AG09309 (cell line): Measurements from ENCODE around the gene JAK2.

Experiments
- DNase-seq: peaks from one replicate; pipeline ENCODE4 v3.0.0-alpha.2; 2010; ENCODE audit warnings: low read depth
- H3K4me3 ChIP-seq: 2 replicates; pipeline ENCODE4 v1.5.1; 2011; ENCODE audit warnings: mild to moderate bottlenecking, low read depth, low read length, moderate library complexity; ENCODE audit not compliant: control insufficient read depth
- TF ChIP-seq, protein P1 (sequence below): IDR thresholded peaks from 2 replicates; pipeline ENCODE4 v1.5.1; 2011; ENCODE audit warnings: mild to moderate bottlenecking, low read depth, low read length, inconsistent platforms; ENCODE audit not compliant: insufficient read depth, control insufficient read depth; ENCODE audit errors: missing control alignments

The JAK2 gene

DNA sequence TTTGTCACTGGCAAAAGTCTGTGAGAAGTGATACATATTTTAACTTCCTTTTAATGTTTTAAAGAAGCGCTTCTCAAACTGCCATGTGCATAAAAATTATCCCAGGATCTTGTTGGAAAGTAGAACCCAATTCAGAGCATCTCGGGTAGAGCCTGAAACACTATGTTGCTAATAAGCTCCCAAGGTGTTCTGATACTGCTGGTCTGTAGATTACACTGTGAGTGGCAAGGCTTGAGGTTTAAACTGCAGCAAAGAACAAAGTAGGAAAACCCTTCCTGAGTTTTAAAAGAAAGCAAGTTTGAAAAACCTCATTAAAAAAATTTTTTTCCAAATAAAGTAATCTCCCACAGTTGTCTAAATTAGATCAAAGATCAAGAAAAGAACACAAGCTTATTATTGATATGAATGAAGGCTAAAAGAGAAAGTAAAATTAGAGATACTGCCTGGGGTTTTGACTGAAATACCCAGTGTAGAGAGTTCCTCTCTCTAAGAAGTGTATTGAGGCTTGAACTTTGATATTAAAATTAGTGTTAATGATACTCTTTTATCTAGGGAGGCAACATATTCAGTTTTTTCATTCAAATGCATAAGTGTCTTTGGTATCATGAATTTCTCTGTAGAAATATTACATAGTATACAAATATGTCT lies 19.8 kb upstream of the JAK2 start:
- TF ChIP-seq, protein P1, sequence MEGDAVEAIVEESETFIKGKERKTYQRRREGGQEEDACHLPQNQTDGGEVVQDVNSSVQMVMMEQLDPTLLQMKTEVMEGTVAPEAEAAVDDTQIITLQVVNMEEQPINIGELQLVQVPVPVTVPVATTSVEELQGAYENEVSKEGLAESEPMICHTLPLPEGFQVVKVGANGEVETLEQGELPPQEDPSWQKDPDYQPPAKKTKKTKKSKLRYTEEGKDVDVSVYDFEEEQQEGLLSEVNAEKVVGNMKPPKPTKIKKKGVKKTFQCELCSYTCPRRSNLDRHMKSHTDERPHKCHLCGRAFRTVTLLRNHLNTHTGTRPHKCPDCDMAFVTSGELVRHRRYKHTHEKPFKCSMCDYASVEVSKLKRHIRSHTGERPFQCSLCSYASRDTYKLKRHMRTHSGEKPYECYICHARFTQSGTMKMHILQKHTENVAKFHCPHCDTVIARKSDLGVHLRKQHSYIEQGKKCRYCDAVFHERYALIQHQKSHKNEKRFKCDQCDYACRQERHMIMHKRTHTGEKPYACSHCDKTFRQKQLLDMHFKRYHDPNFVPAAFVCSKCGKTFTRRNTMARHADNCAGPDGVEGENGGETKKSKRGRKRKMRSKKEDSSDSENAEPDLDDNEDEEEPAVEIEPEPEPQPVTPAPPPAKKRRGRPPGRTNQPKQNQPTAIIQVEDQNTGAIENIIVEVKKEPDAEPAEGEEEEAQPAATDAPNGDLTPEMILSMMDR, result no peak
- no peak overlapping the region for H3K4me3 ChIP-seq
- no peak for DNase-seq

GRCh38 chr9:4967523-4967922 lies 17.5 kb upstream of the JAK2 start:
- no peak for DNase-seq
- TF ChIP-seq, protein P1, result no peak
- no peak overlapping the region for H3K4me3 ChIP-seq

DNA sequence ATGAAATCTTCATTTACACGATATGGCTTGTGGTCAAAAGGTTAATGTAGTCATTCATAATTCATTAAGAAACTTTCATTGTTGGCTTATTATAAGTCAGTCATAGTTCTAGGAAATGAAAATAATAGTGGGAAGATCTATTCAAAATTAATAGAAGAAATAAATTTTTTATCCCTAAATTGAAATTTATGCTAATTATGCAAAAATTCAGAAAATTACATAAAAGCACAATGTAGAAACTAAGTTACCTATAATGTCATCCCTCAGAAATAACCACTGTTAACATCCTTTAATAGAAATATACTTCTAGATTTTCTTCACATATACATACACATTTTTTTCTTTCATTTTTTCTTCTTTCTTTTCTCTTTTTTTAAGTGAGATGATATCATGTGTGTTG lies 15.9 kb upstream of the JAK2 start:
- DNase-seq, result no peak
- TF ChIP-seq, protein P1, result no peak
- no peak overlapping the region for H3K4me3 ChIP-seq

DNA sequence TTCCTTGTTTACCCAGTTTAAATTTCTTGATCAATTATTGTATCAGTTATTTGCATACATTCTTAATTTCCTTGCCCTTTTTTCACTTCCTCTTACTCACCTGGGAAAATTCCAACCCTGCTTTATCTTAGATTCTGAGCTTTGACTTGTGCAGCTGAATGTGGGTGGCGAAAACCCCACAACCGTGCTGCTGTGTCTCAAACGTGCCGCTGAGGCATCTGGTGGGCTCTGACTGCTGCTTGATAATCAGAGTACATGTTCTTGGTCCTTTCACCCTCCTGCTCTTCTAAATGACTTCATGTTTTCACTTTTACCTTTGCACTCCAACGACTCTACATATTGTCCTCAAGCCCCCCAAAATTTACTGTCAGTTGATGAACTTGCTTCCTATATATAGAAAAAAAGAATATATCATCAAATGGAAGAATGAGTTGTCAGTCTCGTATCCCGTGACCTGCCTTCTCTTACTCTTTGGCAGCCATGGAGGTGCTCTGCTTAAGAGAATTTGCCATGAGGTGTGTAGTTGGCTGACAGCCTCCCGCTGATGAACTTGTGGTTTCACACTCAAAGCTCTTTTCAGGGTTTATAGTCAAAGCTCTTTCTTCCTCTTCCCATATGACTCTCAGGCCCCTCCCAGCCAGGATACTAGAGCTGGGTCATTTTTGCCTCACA lies 14.0 kb upstream of the JAK2 start:
- TF ChIP-seq, protein P1, result no peak
- H3K4me3 ChIP-seq, result no peak overlapping the region

DNA sequence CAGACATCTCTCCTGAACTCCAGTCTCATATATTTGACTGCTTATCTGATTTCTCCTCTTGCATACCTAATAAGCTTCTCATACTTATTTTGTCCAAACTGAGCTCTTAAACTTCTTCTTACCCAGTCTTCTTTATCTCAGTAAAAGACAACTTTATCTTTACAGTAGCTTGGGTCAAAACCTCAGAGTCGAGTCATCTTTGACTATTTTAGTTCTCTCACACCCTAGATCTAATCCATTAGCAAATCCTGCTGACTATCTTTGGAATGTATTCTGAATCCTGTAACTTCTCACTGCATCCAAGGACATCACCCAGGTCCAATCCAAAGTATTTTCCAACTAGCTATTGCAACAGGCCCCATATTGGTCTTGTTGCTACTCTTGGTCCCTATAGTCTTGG lies 11.8 kb upstream of the JAK2 start:
- TF ChIP-seq, protein P1, result no peak
- H3K4me3 ChIP-seq, result no peak overlapping the region
- peak; percentile 46 for DNase-seq

More for the DNA sequence above, 14.0 kb upstream of the JAK2 start:
- DNase-seq, result no peak

- no peak overlapping the region for H3K4me3 ChIP-seq
- no peak for DNase-seq
- TF ChIP-seq, protein P1, result no peak
Measured at GRCh38 chr9:4973902-4974301, 11.2 kb upstream of the JAK2 start.

DNA sequence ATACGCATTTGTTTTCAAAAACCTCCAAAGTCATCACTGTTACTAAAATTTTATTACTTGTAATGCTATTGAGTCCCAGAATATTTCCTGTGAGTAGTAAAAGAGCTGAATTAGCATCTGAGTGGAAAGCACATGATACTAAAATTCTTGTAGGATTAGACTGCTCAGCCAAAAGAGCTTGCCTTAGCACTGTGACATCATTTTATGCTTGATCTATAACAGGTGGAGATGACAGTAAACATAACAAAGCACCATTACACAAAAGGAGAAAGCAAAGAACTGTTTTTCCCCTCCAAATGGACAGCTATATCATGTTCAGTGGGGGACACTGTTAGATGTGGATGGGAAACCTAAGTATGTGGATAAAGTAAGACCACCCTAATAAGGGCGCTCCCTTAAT lies 5.8 kb upstream of the JAK2 start:
- TF ChIP-seq, protein P1, result no peak
- H3K4me3 ChIP-seq, result no peak overlapping the region

More for the DNA sequence above, 5.8 kb upstream of the JAK2 start:
- DNase-seq, result no peak
